ENCODE measurements around the gene MRPS34. TPM values are rescaled to one million over a fixed set of nuclear protein-coding genes. Genes with fewer than 3 reads are reported as not detected.

Gene MRPS34
- total and polyA plus RNA-seq, 5 experiments from 2014 or later: 53.1 to 145 (median 113) TPM

- peaks cover 15 to 31% (median 24%) of the 10 kb centered on the region in 4 donors for H3K4me1 Mint-ChIP-seq
- H3K27me3 Mint-ChIP-seq: no peaks in the 10 kb centered on the region
- no peaks in the 10 kb centered on the region for H3K9me3 Mint-ChIP-seq
- peak overlapping the region in 7 of 10 donors; percentile 18 to 80 (median 61) for H3K27ac Mint-ChIP-seq
- DNase-seq: no peak
- no peak overlapping the region for H3K4me3 Mint-ChIP-seq
- peaks cover 0 to 40% (median 5%) of the 10 kb centered on the region in 3 donors for H3K36me3 Mint-ChIP-seq
- ATAC-seq: no peak
- POLR2A ChIA-PET: interaction anchor here (0.5 kb wide), 1 partner anchor 213 kb away, joined by 4 read pairs; no protein-coding TSS in a partner anchor
These were observed 46.1 kb downstream of the MRPS34 start for GRCh38 chr16:1726661-1727502.

GRCh38 chr16:1724491-1724890, 48.4 kb downstream of the MRPS34 start:
- Mint-ChIP-seq H3K9me3 (no peaks in the 10 kb centered on the region), H3K27ac (no peak overlapping the region), H3K4me3 (no peak overlapping the region), H3K4me1 (peaks cover 17 to 48% (median 37%) of the 10 kb centered on the region in 4 donors), H3K27me3 (no peaks in the 10 kb centered on the region), H3K36me3 (peaks cover 0 to 30% (median 5%) of the 10 kb centered on the region in 3 donors)
- no peak for ATAC-seq
- POLR2A ChIA-PET: interaction anchor here (1.0 to 1.5 kb wide), 4 partner anchors 9 to 110 kb away, joined by 3 read pairs; partner anchors contain the start of gene JPT2
- no peak for DNase-seq

- peaks cover 17 to 56% (median 45%) of the 10 kb centered on the region in 4 donors for H3K4me1 Mint-ChIP-seq
- H3K4me3 Mint-ChIP-seq: peak overlapping the region in 4 of 10 donors; percentile 7 to 46 (median 44)
- H3K9me3 Mint-ChIP-seq: no peaks in the 10 kb centered on the region
- DNase-seq (peak in 6 of 10 donors; percentile 28 to 51 (median 48)), ATAC-seq (peak; percentile 37 to 48)
- POLR2A ChIA-PET: interaction anchor here (0.6 to 1.1 kb wide), 4 partner anchors 22 to 279 kb away, joined by 3 to 5 read pairs (median 4); partner anchors contain the start of gene CCDC154
- peaks cover 0 to 23% (median 3%) of the 10 kb centered on the region in 3 donors for H3K36me3 Mint-ChIP-seq
- H3K27ac Mint-ChIP-seq: peak overlapping the region in 9 of 10 donors; percentile 15 to 84 (median 69)
- H3K27me3 Mint-ChIP-seq: no peaks in the 10 kb centered on the region
These were observed 49.3 kb downstream of the MRPS34 start for GRCh38 chr16:1723450-1724147.

Small RNAs within 50 kb of the gene (microRNA-seq; reads per million reads assigned to microRNA genes)
- gene MIR3177 (ENCODE audit: borderline microRNAs expressed): 1.7 reads per million

Other genes starting within 250 kb of the MRPS34 start
- 100 to 1,000 TPM; 186 to 196 TPM for gene TMEM204, start 239.5 kb downstream of the MRPS34 start, total RNA-seq
- 100 to 1,000 TPM in 2 of 3 donors, 10 to 100 TPM in 1; 95.9 to 135 (median 125) TPM for gene TMEM204, start 239.5 kb downstream of the MRPS34 start, polyA plus RNA-seq
- 10 to 100 TPM; 10.4 to 11.1 TPM for gene IFT140, start 161.1 kb downstream of the MRPS34 start, total RNA-seq
- 10 to 100 TPM in 2 of 3 donors, 1 to 10 TPM in 1; 4.5 to 21.2 (median 16.8) TPM for gene IFT140, start 161.1 kb downstream of the MRPS34 start, polyA plus RNA-seq
- gene CRAMP1, start 160.8 kb downstream of the MRPS34 start, total RNA-seq: 10 to 100 TPM; 24.4 to 25.4 TPM
- 1 to 10 TPM; 1.3 to 3.1 (median 1.9) TPM for gene CRAMP1, start 160.8 kb downstream of the MRPS34 start, polyA plus RNA-seq
- 10 to 100 TPM; 28.0 to 36.2 TPM for gene JPT2, start 94.9 kb downstream of the MRPS34 start, total RNA-seq
- 10 to 100 TPM in 1 of 3 donors, 1 to 10 TPM in 2; 9.1 to 10.3 (median 9.8) TPM for gene JPT2, start 94.9 kb downstream of the MRPS34 start, polyA plus RNA-seq
- gene MAPK8IP3, start 66.9 kb downstream of the MRPS34 start, total RNA-seq: 100 to 1,000 TPM; 315 to 342 TPM
- 1 to 10 TPM in 2 of 3 donors, under 1 TPM in 1; 0.87 to 2.8 (median 2.5) TPM for gene MAPK8IP3, start 66.9 kb downstream of the MRPS34 start, polyA plus RNA-seq
- gene NME3, start 1.6 kb downstream of the MRPS34 start, total RNA-seq: 10 to 100 TPM; 70.6 to 79.9 TPM
- 10 to 100 TPM; 60.0 to 84.2 (median 62.9) TPM for gene NME3, start 1.6 kb downstream of the MRPS34 start, polyA plus RNA-seq
- 10 to 100 TPM; 28.4 to 31.5 TPM for gene EME2, start 324 bp downstream of the MRPS34 start, total RNA-seq
- gene EME2, start 324 bp downstream of the MRPS34 start, polyA plus RNA-seq: 1 to 10 TPM in 2 of 3 donors, under 1 TPM in 1; 0.35 to 1.6 (median 1.1) TPM
- gene SPSB3, start 9.4 kb upstream of the MRPS34 start, total RNA-seq: 100 to 1,000 TPM; 120 to 123 TPM
- 10 to 100 TPM; 38.0 to 42.0 (median 40.8) TPM for gene SPSB3, start 9.4 kb upstream of the MRPS34 start, polyA plus RNA-seq
- 10 to 100 TPM; 62.0 to 65.4 TPM for gene NUBP2, start 9.8 kb upstream of the MRPS34 start, total RNA-seq
- gene NUBP2, start 9.8 kb upstream of the MRPS34 start, polyA plus RNA-seq: 10 to 100 TPM; 87.2 to 90.6 (median 87.3) TPM
- 1 to 10 TPM; 1.7 to 2.1 TPM for gene IGFALS, start 20.6 kb upstream of the MRPS34 start, total RNA-seq
- not detected for gene IGFALS, start 20.6 kb upstream of the MRPS34 start, polyA plus RNA-seq
- gene HAGH, start 53.7 kb upstream of the MRPS34 start, total RNA-seq: 10 to 100 TPM; 65.7 to 67.8 TPM
- 10 to 100 TPM; 38.7 to 60.0 (median 45.0) TPM for gene HAGH, start 53.7 kb upstream of the MRPS34 start, polyA plus RNA-seq
- 10 to 100 TPM; 11.1 to 12.1 TPM for gene FAHD1, start 54.1 kb upstream of the MRPS34 start, total RNA-seq
- gene FAHD1, start 54.1 kb upstream of the MRPS34 start, polyA plus RNA-seq: 10 to 100 TPM; 20.3 to 34.2 (median 32.6) TPM
- gene MEIOB, start 99.0 kb upstream of the MRPS34 start, total RNA-seq: not detected
- not detected for gene MEIOB, start 99.0 kb upstream of the MRPS34 start, polyA plus RNA-seq
- not detected for gene HS3ST6, start 145.3 kb upstream of the MRPS34 start, total RNA-seq
- not detected for gene HS3ST6, start 145.3 kb upstream of the MRPS34 start, polyA plus RNA-seq
- 1 to 10 TPM; 9.9 to 10.0 TPM for gene MSRB1, start 170.1 kb upstream of the MRPS34 start, total RNA-seq
- gene MSRB1, start 170.1 kb upstream of the MRPS34 start, polyA plus RNA-seq: 10 to 100 TPM; 13.9 to 19.1 (median 16.2) TPM
- not detected for gene RPL3L, start 181.6 kb upstream of the MRPS34 start, total RNA-seq
- not detected for gene RPL3L, start 181.6 kb upstream of the MRPS34 start, polyA plus RNA-seq
- gene NDUFB10, start 186.4 kb upstream of the MRPS34 start, total RNA-seq: 10 to 100 TPM; 62.5 to 65.6 TPM
- 100 to 1,000 TPM; 180 to 217 (median 187) TPM for gene NDUFB10, start 186.4 kb upstream of the MRPS34 start, polyA plus RNA-seq
- gene RPS2, start 191.7 kb upstream of the MRPS34 start, total RNA-seq: 1,000 to 10,000 TPM; 3,016 to 3,025 TPM
- 1,000 to 10,000 TPM; 6,506 to 7,644 (median 7,481) TPM for gene RPS2, start 191.7 kb upstream of the MRPS34 start, polyA plus RNA-seq
- gene RNF151, start 193.7 kb upstream of the MRPS34 start, total RNA-seq: not detected
- not detected for gene RNF151, start 193.7 kb upstream of the MRPS34 start, polyA plus RNA-seq
- gene TBL3, start 198.9 kb upstream of the MRPS34 start, total RNA-seq: 10 to 100 TPM; 30.0 to 33.4 TPM
- 10 to 100 TPM; 44.6 to 61.8 (median 52.2) TPM for gene TBL3, start 198.9 kb upstream of the MRPS34 start, polyA plus RNA-seq
- 1 to 10 TPM; 1.3 to 2.3 TPM for gene NOXO1, start 208.3 kb upstream of the MRPS34 start, total RNA-seq
- gene NOXO1, start 208.3 kb upstream of the MRPS34 start, polyA plus RNA-seq: not detected
- gene GFER, start 211.1 kb upstream of the MRPS34 start, total RNA-seq: 10 to 100 TPM; 15.9 to 22.3 TPM
- 10 to 100 TPM; 21.4 to 30.0 (median 26.3) TPM for gene GFER, start 211.1 kb upstream of the MRPS34 start, polyA plus RNA-seq
- gene SYNGR3, start 216.8 kb upstream of the MRPS34 start, total RNA-seq: under 1 TPM; 0.60 to 0.77 TPM
- 1 to 10 TPM in 1 of 3 donors, under 1 TPM in 1, not detected in 1; 0.77 to 1.1 TPM for gene SYNGR3, start 216.8 kb upstream of the MRPS34 start, polyA plus RNA-seq
- gene ZNF598, start 236.7 kb upstream of the MRPS34 start, total RNA-seq: 10 to 100 TPM; 58.6 to 66.2 TPM
- 1 to 10 TPM; 3.4 to 10.0 (median 3.6) TPM for gene ZNF598, start 236.7 kb upstream of the MRPS34 start, polyA plus RNA-seq
- not detected for gene NPW, start 246.7 kb upstream of the MRPS34 start, total RNA-seq
- not detected for gene NPW, start 246.7 kb upstream of the MRPS34 start, polyA plus RNA-seq

Measured in naive thymus-derived CD8-positive, alpha-beta T cell (primary cell).